D341Med (cell line): Measurements from ENCODE around the gene DACH1.
A peak's percentile ranks its signal among the peaks of the same experiment; 100 is the strongest.

ENCODE experiments used
- DNase-seq: peaks from one replicate; pipeline ENCODE4 v3.0.0; 2012; ENCODE audit warnings: low spot score

Gene DACH1

GRCh38 chr13:71624653-71625600 is 242.1 kb downstream of the DACH1 start:
- DNase-seq: peak; percentile 52

GRCh38 chr13:71621174-71622124 is 245.6 kb downstream of the DACH1 start:
- no peak for DNase-seq

GRCh38 chr13:71619096-71619495 is 247.9 kb downstream of the DACH1 start:
- no peak for DNase-seq

GRCh38 chr13:71618159-71618558 is 248.8 kb downstream of the DACH1 start:
- DNase-seq: no peak

GRCh38 chr13:71617265-71617664 is 249.7 kb downstream of the DACH1 start:
- DNase-seq: no peak

- DNase-seq: no peak
Measured at GRCh38 chr13:71613066-71613745, 253.8 kb downstream of the DACH1 start.

GRCh38 chr13:71611292-71611691 is 255.7 kb downstream of the DACH1 start:
- no peak for DNase-seq

GRCh38 chr13:71610876-71611275 is 256.1 kb downstream of the DACH1 start:
- no peak for DNase-seq

- no peak for DNase-seq
Measured at GRCh38 chr13:71609271-71609670, 257.7 kb downstream of the DACH1 start.

- no peak for DNase-seq
Measured at GRCh38 chr13:71607575-71607974, 259.4 kb downstream of the DACH1 start.

GRCh38 chr13:71606818-71607217 is 260.2 kb downstream of the DACH1 start:
- no peak for DNase-seq

- no peak for DNase-seq
Measured at GRCh38 chr13:71605744-71606143, 261.3 kb downstream of the DACH1 start.

GRCh38 chr13:71603255-71603654 is 263.7 kb downstream of the DACH1 start:
- DNase-seq: no peak

GRCh38 chr13:71602344-71602743 is 264.7 kb downstream of the DACH1 start:
- DNase-seq: no peak

GRCh38 chr13:71597150-71597549 is 269.9 kb downstream of the DACH1 start:
- DNase-seq: no peak

GRCh38 chr13:71596116-71596515 is 270.9 kb downstream of the DACH1 start:
- no peak for DNase-seq

GRCh38 chr13:71593566-71593965 is 273.4 kb downstream of the DACH1 start:
- DNase-seq: no peak

GRCh38 chr13:71591374-71591773 is 275.6 kb downstream of the DACH1 start:
- no peak for DNase-seq

GRCh38 chr13:71590654-71591148 is 276.3 kb downstream of the DACH1 start:
- no peak for DNase-seq

GRCh38 chr13:71589032-71589431 is 278.0 kb downstream of the DACH1 start:
- no peak for DNase-seq

- DNase-seq: no peak
Measured at GRCh38 chr13:71587817-71588216, 279.2 kb downstream of the DACH1 start.

- no peak for DNase-seq
Measured at GRCh38 chr13:71587193-71587592, 279.8 kb downstream of the DACH1 start.
